Endodermal cell (in vitro differentiated cells): ENCODE data around the gene CCNK. TPM values are rescaled to one million over a fixed set of nuclear protein-coding genes. Genes with fewer than 3 reads are reported as not detected.

Experiments used
- DNase-seq: peaks from one replicate; pipeline ENCODE4 v3.0.0-alpha.2; 2017
- H3K27ac ChIP-seq: 2 replicates; pipeline ENCODE4 v1.5.1; 2013; ENCODE audit warnings: mild to moderate bottlenecking, low read depth, low read length, moderate library complexity
- H3K27me3 ChIP-seq: 2 replicates; pipeline ENCODE4 v1.6.1; 2013; ENCODE audit warnings: mild to moderate bottlenecking, low read length, moderate library complexity; ENCODE audit not compliant: insufficient read depth, control insufficient read depth, poor library complexity, severe bottlenecking
- H3K36me3 ChIP-seq: 2 replicates; pipeline ENCODE4 v1.7.0; 2013; ENCODE audit warnings: mild to moderate bottlenecking, low read length, moderate library complexity; ENCODE audit not compliant: control insufficient read depth, insufficient read depth
- H3K4me1 ChIP-seq: one replicate; pipeline ENCODE4 v1.7.0; 2013; ENCODE audit warnings: low read length; ENCODE audit not compliant: control insufficient read depth, insufficient read depth
- H3K4me3 ChIP-seq: 2 replicates; pipeline ENCODE4 v1.5.1; 2013; ENCODE audit warnings: mild to moderate bottlenecking, low read length, moderate library complexity
- H3K9ac ChIP-seq: 2 replicates; pipeline ENCODE4 v1.6.1; 2013; ENCODE audit warnings: mild to moderate bottlenecking, low read length, moderate library complexity; ENCODE audit not compliant: poor library complexity, severe bottlenecking; ENCODE audit errors: extremely low read depth
- H3K9me3 ChIP-seq: 2 replicates; pipeline ENCODE4 v1.6.1; 2013; ENCODE audit warnings: mild to moderate bottlenecking, low read length, moderate library complexity; ENCODE audit not compliant: control insufficient read depth
- H3K27ac Mint-ChIP-seq: 2 replicates; pipeline ENCODE4 v1.8.0; 2020; ENCODE audit warnings: mixed read lengths
- H3K27me3 Mint-ChIP-seq: 2 replicates; pipeline ENCODE4 v1.8.0; 2021; ENCODE audit warnings: mild to moderate bottlenecking, mixed read lengths; ENCODE audit not compliant: insufficient read depth
- H3K36me3 Mint-ChIP-seq: 2 replicates; pipeline ENCODE4 v1.8.0; 2020; ENCODE audit warnings: low read depth, mixed read lengths
- H3K4me1 Mint-ChIP-seq: 2 replicates; pipeline ENCODE4 v1.8.0; 2020; ENCODE audit warnings: mixed read lengths
- H3K4me3 Mint-ChIP-seq: 2 replicates; pipeline ENCODE4 v1.8.0; 2020; ENCODE audit warnings: mild to moderate bottlenecking, moderate library complexity, mixed read lengths
- H3K9me3 Mint-ChIP-seq: 2 replicates; pipeline ENCODE4 v1.8.0; 2020; ENCODE audit warnings: mild to moderate bottlenecking, mixed read lengths
- CTCF ChIP-seq: fragments of 200-600 bp; sonication (generic); conservative IDR thresholded peaks from 2 replicates; pipeline ENCODE4 v1.5.0; 2021; ENCODE audit warnings: antibody characterized with exemption, mild to moderate bottlenecking
- WGBS, 2 experiments: methylation state at CpG; one replicate each; pipeline versions ENCODE4 v1.1.5 to v1.1.7; 2013; ENCODE audit warnings: missing lambda C conversion rate in 2 of 2, mixed read lengths in 1 of 2; ENCODE audit not compliant: insufficient coverage in 1 of 2, insufficient read length in 1 of 2; 5-methylcytosine and 5-hydroxymethylcytosine counted together
- total RNA-seq, 2 donors: library from RNA; stranded (reverse); fragmentation: NEBNext Ultra II Directional in 1 of 2; extraction: Animal tissue kit (Norgen Biotek cat#: 25700) in 1 of 2; gene quantifications; 2 replicates in 1 of 2; 3 replicates in 1 of 2; pipeline ENCODE4 v1.2.1, GENCODE V29; 2021

CCNK gene
- total RNA-seq, 2 donors from 2014 or later = 71.5 to 77.1 TPM

- Mint-ChIP-seq H3K36me3 (peaks cover 41% of the 10 kb centered on the region), H3K4me3 (no peak overlapping the region), H3K4me1 (peaks cover 33% of the 10 kb centered on the region), H3K27me3 (no peaks in the 10 kb centered on the region), H3K9me3 (no peaks in the 10 kb centered on the region), H3K27ac (peak overlapping the region; percentile 67)
- H3K9ac ChIP-seq = no peak overlapping the region
- H3K27me3 ChIP-seq = no peaks in the 10 kb centered on the region
- DNase-seq = no peak
- no peak overlapping the region for H3K27ac ChIP-seq
- no peaks in the 10 kb centered on the region for H3K9me3 ChIP-seq
- H3K4me1 ChIP-seq = no peaks in the 10 kb centered on the region
- TF ChIP-seq CTCF = peak; percentile 51
- peaks cover 61% of the 10 kb centered on the region for H3K36me3 ChIP-seq
- H3K4me3 ChIP-seq = no peak overlapping the region
- 91% methylated on average over 14 of the region's 14 CpGs for WGBS, 2 experiments
Observed at GRCh38 chr14:99440278-99440677, 40.9 kb upstream of the CCNK start.

GRCh38 chr14:99441157-99441870, 39.9 kb upstream of the CCNK start:
- H3K9me3 Mint-ChIP-seq = no peaks in the 10 kb centered on the region
- no peaks in the 10 kb centered on the region for H3K27me3 Mint-ChIP-seq
- 95% methylated on average over 6 to 11 of the region's 11 CpGs for WGBS, 2 experiments
- H3K36me3 Mint-ChIP-seq = peaks cover 35% of the 10 kb centered on the region
- H3K9me3 ChIP-seq = no peaks in the 10 kb centered on the region
- H3K27ac Mint-ChIP-seq = peak overlapping the region; percentile 60
- H3K27me3 ChIP-seq = no peaks in the 10 kb centered on the region
- H3K4me1 Mint-ChIP-seq = peaks cover 25% of the 10 kb centered on the region
- peak; percentile 76 for TF ChIP-seq CTCF
- DNase-seq = peak; percentile 77
- no peak overlapping the region for H3K9ac ChIP-seq
- no peaks in the 10 kb centered on the region for H3K4me1 ChIP-seq
- no peak overlapping the region for H3K4me3 Mint-ChIP-seq
- H3K27ac ChIP-seq = peak overlapping the region; percentile 33
- H3K36me3 ChIP-seq = peaks cover 60% of the 10 kb centered on the region
- no peak overlapping the region for H3K4me3 ChIP-seq

- 83 to 95% methylated on average over 3 to 7 of the region's 7 CpGs for WGBS, 2 experiments
- Histone ChIP-seq H3K4me1 (no peaks in the 10 kb centered on the region), H3K27ac (peak overlapping the region; percentile 33)
Observed at GRCh38 chr14:99441918-99442317, 39.3 kb upstream of the CCNK start.

More at GRCh38 chr14:99441918-99442317, 39.3 kb upstream of the CCNK start:
- no peaks in the 10 kb centered on the region for H3K27me3 Mint-ChIP-seq
- TF ChIP-seq CTCF = no peak
- Histone ChIP-seq H3K36me3 (peaks cover 60% of the 10 kb centered on the region), H3K4me3 (no peak overlapping the region), H3K9ac (no peak overlapping the region), H3K27me3 (no peaks in the 10 kb centered on the region), H3K9me3 (no peaks in the 10 kb centered on the region)
- no peaks in the 10 kb centered on the region for H3K9me3 Mint-ChIP-seq
- no peak overlapping the region for H3K4me3 Mint-ChIP-seq
- peaks cover 22% of the 10 kb centered on the region for H3K4me1 Mint-ChIP-seq
- H3K27ac Mint-ChIP-seq = no peak overlapping the region
- DNase-seq = no peak
- H3K36me3 Mint-ChIP-seq = peaks cover 38% of the 10 kb centered on the region
